H7 (cell line): ENCODE results near the gene SH2D1B. TPM values are rescaled to one million over a fixed set of nuclear protein-coding genes. Genes with fewer than 3 reads are reported as not detected.
"Not testable (repeated sequence)": the region's sequence is repeated elsewhere in the genome, so short reads cannot be mapped to it uniquely, and the experiment has no call there.

ENCODE experiments used
- DNase-seq: peaks from one replicate; pipeline ENCODE4 v3.0.0; 2012
- H3K27me3 ChIP-seq: 2 replicates; pipeline ENCODE4 v1.6.0; 2011; ENCODE audit warnings: mild to moderate bottlenecking, low read length; ENCODE audit not compliant: control insufficient read depth, insufficient read depth
- H3K36me3 ChIP-seq: replicated peaks from 2 replicates; pipeline ENCODE4 v1.5.1; 2011; ENCODE audit warnings: low read length; ENCODE audit not compliant: control insufficient read depth, insufficient read depth
- H3K4me3 ChIP-seq: 2 replicates; pipeline ENCODE4 v1.5.1; 2011; ENCODE audit warnings: low read depth, mild to moderate bottlenecking, control low read depth, low read length, moderate library complexity; ENCODE audit not compliant: insufficient read depth
- total RNA-seq: library from RNA; depleted of rRNA; stranded (reverse); fragments of >200 nt; shearing (Covaris generic); gene quantifications from 2 replicates; pipeline ENCODE4 v1.2.3, GENCODE V29; 2014; rRNA removed

The SH2D1B gene
- total RNA-seq, 1 experiment from 2014 or later: not detected

GRCh38 chr1:162351874-162352273, 60.1 kb downstream of the SH2D1B start:
- not testable (repeated sequence) for H3K36me3 ChIP-seq, DNase-seq, H3K27me3 ChIP-seq, H3K4me3 ChIP-seq

GRCh38 chr1:162351246-162351842, 60.6 kb downstream of the SH2D1B start:
- Histone ChIP-seq H3K4me3 (no peak overlapping the region), H3K27me3 (no peaks in the 10 kb centered on the region), H3K36me3 (no peaks in the 10 kb centered on the region; the same call in 1 of the 2 replicates)
- DNase-seq: no peak

GRCh38 chr1:162349635-162350330, 62.2 kb downstream of the SH2D1B start:
- H3K4me3 ChIP-seq: no peak overlapping the region
- DNase-seq: no peak
- H3K36me3 ChIP-seq: no peaks in the 10 kb centered on the region; the same call in 1 of the 2 replicates
- H3K27me3 ChIP-seq: no peaks in the 10 kb centered on the region

- Histone ChIP-seq H3K27me3 (no peaks in the 10 kb centered on the region), H3K4me3 (no peak overlapping the region), H3K36me3 (no peaks in the 10 kb centered on the region)
- no peak for DNase-seq
Observed at GRCh38 chr1:162347281-162347680, 64.7 kb downstream of the SH2D1B start.

Other genes with a start within 250 kb of the SH2D1B start
- not detected in 2 replicates for gene SPATA46, start 35.3 kb downstream of the SH2D1B start, total RNA-seq
- gene C1orf226, start 30.4 kb downstream of the SH2D1B start, total RNA-seq: 9.3 and 13.4 TPM in 2 replicates
- 21.7 and 30.2 TPM in 2 replicates for gene UHMK1, start 85.7 kb upstream of the SH2D1B start, total RNA-seq
- gene UAP1, start 149.6 kb upstream of the SH2D1B start, total RNA-seq: 48.4 and 54.8 TPM in 2 replicates
- 0.17 and 0.55 TPM in 2 replicates for gene DDR2, start 220.3 kb upstream of the SH2D1B start, total RNA-seq